Ishikawa (cell line): ENCODE data around the gene CCDC51.

Experiments
- CEBPB ChIP-seq: IDR thresholded peaks from 2 replicates; pipeline ENCODE4 v1.6.1; 2012
- CREB1 ChIP-seq: IDR thresholded peaks from 2 replicates; pipeline ENCODE4 v1.6.1; 2012; ENCODE audit warnings: low read depth
- EGR1 ChIP-seq: IDR thresholded peaks from 2 replicates; pipeline ENCODE4 v1.6.1; 2012
- EP300 ChIP-seq: IDR thresholded peaks from 2 replicates; pipeline ENCODE4 v1.6.1; 2012; ENCODE audit warnings: borderline replicate concordance
- FOXM1 ChIP-seq: IDR thresholded peaks from 2 replicates; pipeline ENCODE4 v1.6.1; 2012; ENCODE audit warnings: low read depth, borderline replicate concordance
- RAD21 ChIP-seq: IDR thresholded peaks from 2 replicates; pipeline ENCODE4 v1.6.1; 2012; ENCODE audit warnings: low read depth
- TAF1 ChIP-seq: IDR thresholded peaks from 2 replicates; pipeline ENCODE4 v1.6.1; 2012; ENCODE audit warnings: low read depth, mild to moderate bottlenecking
- TCF12 ChIP-seq: IDR thresholded peaks from 2 replicates; pipeline ENCODE4 v1.6.1; 2012; ENCODE audit warnings: low read depth
- TEAD4 ChIP-seq: IDR thresholded peaks from 2 replicates; pipeline ENCODE4 v1.6.1; 2012
- YY1 ChIP-seq: IDR thresholded peaks from 2 replicates; pipeline ENCODE4 v1.6.1; 2012; ENCODE audit warnings: low read depth
- ZBTB7A ChIP-seq: IDR thresholded peaks from 2 replicates; pipeline ENCODE4 v1.6.1; 2012; ENCODE audit warnings: low read depth
- TF ChIP-seq, protein P1 (sequence below): IDR thresholded peaks from 2 replicates; pipeline ENCODE4 v1.6.1; 2012
- TF ChIP-seq, protein P2 (sequence below): IDR thresholded peaks from 2 replicates; pipeline ENCODE4 v1.6.1; 2012; ENCODE audit warnings: low read depth, mild to moderate bottlenecking

GRCh38 chr3:48405343-48405881 lies 34.5 kb downstream of the CCDC51 start:
- TF ChIP-seq YY1, result no peak
- TF ChIP-seq RAD21, result no peak
- no peak for TF ChIP-seq EP300
- no peak for TF ChIP-seq ZBTB7A
- TF ChIP-seq TAF1, result no peak
- TF ChIP-seq, protein P1, sequence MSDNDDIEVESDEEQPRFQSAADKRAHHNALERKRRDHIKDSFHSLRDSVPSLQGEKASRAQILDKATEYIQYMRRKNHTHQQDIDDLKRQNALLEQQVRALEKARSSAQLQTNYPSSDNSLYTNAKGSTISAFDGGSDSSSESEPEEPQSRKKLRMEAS, result no peak
- TF ChIP-seq CREB1, result no peak
- TF ChIP-seq, protein P2, sequence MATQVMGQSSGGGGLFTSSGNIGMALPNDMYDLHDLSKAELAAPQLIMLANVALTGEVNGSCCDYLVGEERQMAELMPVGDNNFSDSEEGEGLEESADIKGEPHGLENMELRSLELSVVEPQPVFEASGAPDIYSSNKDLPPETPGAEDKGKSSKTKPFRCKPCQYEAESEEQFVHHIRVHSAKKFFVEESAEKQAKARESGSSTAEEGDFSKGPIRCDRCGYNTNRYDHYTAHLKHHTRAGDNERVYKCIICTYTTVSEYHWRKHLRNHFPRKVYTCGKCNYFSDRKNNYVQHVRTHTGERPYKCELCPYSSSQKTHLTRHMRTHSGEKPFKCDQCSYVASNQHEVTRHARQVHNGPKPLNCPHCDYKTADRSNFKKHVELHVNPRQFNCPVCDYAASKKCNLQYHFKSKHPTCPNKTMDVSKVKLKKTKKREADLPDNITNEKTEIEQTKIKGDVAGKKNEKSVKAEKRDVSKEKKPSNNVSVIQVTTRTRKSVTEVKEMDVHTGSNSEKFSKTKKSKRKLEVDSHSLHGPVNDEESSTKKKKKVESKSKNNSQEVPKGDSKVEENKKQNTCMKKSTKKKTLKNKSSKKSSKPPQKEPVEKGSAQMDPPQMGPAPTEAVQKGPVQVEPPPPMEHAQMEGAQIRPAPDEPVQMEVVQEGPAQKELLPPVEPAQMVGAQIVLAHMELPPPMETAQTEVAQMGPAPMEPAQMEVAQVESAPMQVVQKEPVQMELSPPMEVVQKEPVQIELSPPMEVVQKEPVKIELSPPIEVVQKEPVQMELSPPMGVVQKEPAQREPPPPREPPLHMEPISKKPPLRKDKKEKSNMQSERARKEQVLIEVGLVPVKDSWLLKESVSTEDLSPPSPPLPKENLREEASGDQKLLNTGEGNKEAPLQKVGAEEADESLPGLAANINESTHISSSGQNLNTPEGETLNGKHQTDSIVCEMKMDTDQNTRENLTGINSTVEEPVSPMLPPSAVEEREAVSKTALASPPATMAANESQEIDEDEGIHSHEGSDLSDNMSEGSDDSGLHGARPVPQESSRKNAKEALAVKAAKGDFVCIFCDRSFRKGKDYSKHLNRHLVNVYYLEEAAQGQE, result no peak
- TF ChIP-seq TEAD4, result no peak
- no peak for TF ChIP-seq TCF12
- no peak for TF ChIP-seq CEBPB
- TF ChIP-seq FOXM1, result no peak
- TF ChIP-seq EGR1, result no peak
